Measurements from ENCODE around the gene GPR141.

GPR141 gene

DNA sequence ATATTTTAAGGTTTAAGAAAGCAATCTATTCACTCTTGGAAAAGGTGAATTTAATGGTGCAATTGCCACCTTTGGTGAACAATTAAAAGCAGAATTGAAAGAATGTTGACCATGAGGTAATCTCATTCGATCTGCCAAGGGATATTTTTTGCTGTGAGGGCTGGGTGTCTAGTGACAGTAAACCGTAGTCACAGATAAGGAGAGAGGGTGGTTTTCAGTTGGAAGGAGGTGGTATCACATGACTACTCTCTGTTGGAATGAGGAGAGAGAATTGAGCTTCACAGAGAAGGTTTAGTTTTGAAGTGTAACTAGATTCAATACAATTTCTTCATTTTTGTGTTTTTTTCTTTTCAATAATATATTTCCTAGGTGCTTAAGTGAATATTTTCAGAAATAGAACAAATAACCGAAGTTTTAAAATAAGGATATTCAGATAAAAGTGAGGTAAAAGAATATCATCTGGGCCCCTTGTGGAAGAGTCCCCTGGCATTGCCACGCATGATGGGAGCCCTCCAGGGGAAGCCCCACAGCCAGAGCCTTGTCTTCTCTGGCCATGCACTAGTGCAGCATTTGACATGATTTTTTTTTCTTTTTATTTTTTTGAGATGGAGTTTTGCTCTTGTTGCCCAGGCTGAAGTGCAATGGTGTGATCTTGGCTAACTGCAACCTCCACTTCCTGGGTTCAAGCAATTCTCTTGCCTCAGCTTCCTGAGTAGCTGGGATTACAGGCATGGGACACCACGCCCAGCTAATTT is 73.4 kb downstream of the GPR141 start:
- no peak for FAIRE-seq
- TF ChIP-seq POU2F2 (IDR thresholded peaks at IDR 0.05; ENCODE audit: low read depth, low read length), result no peak
- TF ChIP-seq SPI1 (IDR thresholded peaks at IDR 0.05; ENCODE audit: low read depth, low read length), result peak; percentile 38; the same call in 1 of the 2 replicates
- no peak for DNase-seq (ENCODE audit: insufficient read length, low spot score)

DNA sequence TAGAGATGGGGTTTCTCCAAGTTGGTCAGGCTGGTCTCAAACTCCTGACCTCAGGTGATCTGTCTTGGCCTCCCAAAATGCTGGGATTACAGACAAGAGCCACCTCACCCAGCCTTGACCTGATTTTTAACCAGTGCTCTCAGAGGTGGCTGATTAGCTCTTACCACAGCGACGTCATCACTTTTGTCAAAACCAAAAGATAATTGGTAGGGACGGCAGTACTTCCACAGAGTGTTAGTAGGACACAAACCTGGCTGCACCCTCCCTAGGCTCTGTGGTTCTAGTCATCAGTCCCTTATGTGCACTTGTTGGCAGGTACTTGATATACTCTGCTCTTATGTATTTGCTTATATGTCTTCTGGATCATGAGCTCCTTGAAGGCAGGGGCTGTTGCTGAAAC is 74.0 kb downstream of the GPR141 start:
- no peak for FAIRE-seq
- no peak for DNase-seq (ENCODE audit: insufficient read length, low spot score)
- TF ChIP-seq POLR2A (IDR thresholded peaks at IDR 0.05; ENCODE audit: low read depth, low read length) (no peak), POU2F2 (IDR thresholded peaks at IDR 0.05; ENCODE audit: low read depth, low read length) (no peak), POLR2AphosphoS5 (IDR thresholded peaks at IDR 0.05; ENCODE audit: low read depth, low read length) (no peak), SPI1 (IDR thresholded peaks at IDR 0.05; ENCODE audit: low read depth, low read length) (no peak), PAX5 (IDR thresholded peaks at IDR 0.05; ENCODE audit: insufficient read depth, low read length, severe bottlenecking) (no peak), TAF1 (IDR thresholded peaks at IDR 0.05; ENCODE audit: low read depth, low read length) (no peak)

DNA sequence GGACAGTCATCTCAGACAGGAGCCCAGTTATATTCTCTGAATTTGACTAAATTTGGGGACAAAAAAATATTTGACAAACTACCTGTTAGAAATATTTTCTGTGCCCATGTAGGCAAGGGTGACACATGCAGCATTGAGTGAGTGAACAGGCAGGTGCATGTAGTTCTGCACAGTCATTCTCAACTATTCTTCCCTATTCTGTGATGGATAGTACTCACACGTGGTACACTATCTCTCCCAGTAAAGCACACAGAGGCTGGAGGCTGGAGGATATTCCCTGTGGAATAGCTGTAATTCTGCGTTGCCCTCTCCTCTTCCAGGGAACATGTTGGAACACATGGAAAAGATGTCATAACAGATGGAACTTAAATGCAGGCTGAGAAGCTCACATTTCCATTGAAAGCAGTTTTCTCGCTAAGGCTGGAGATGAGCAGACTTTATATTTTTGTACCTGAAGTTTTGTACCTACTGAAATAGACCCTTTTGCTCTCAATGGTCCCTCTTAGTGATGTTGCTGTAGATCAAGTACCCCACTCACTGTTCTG is 75.0 kb downstream of the GPR141 start:
- no peak for DNase-seq (ENCODE audit: insufficient read length, low spot score)
- TF ChIP-seq POLR2A (IDR thresholded peaks at IDR 0.05; ENCODE audit: low read depth, low read length) (no peak), PAX5 (IDR thresholded peaks at IDR 0.05; ENCODE audit: insufficient read depth, low read length, severe bottlenecking) (no peak), POU2F2 (IDR thresholded peaks at IDR 0.05; ENCODE audit: low read depth, low read length) (no peak)
- peak; percentile 59 for FAIRE-seq

DNA sequence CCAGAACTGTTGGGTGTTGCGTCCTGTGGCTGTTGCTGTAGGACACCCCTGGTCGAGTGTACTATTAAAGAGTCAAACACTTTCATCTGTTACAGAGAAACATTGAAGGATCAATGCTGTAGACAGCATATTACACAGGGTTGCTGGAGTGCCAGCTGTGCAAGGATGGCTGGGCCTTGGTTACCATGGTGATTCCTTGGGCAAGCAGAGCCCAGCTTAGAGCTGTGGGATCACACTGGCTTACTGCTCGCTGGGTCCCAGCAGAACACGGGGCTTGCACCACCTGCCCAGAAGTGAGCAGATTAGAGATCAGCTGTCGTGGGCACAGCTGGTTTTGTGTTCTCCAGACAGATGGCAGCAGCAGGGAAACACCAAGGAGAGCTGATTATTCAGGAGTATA is 76.0 kb downstream of the GPR141 start:
- no peak for DNase-seq (ENCODE audit: insufficient read length, low spot score)
- peak; percentile 70 for FAIRE-seq
- TF ChIP-seq POLR2A (IDR thresholded peaks at IDR 0.05; ENCODE audit: low read depth, low read length), result no peak
- TF ChIP-seq PAX5 (IDR thresholded peaks at IDR 0.05; ENCODE audit: insufficient read depth, low read length, severe bottlenecking), result no peak
- no peak for TF ChIP-seq TAF1 (IDR thresholded peaks at IDR 0.05; ENCODE audit: low read depth, low read length)

DNA sequence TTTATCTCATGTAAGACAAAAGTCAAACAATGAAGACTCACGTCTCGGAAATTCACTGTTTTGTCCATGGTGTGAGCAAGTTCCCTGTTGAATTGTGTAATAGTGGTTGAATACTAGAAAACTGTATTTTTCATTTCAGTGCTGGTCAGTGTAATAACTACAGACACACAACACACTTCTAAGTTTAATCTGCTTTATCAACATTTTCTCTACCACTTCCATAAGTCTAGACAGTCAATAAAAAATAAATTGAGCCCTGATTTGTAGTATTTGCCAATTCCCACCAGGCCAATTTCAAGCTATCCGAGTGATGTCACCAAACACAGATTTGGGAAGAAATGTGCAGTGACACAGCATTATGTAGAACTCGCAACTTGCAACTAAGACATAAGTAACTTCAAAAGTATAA is 81.9 kb downstream of the GPR141 start:
- TF ChIP-seq POU2F2 (IDR thresholded peaks at IDR 0.05; ENCODE audit: low read depth, low read length) (no peak), SPI1 (IDR thresholded peaks at IDR 0.05; ENCODE audit: low read depth, low read length) (no peak), PAX5 (IDR thresholded peaks at IDR 0.05; ENCODE audit: insufficient read depth, low read length, severe bottlenecking) (no peak), POLR2AphosphoS5 (IDR thresholded peaks at IDR 0.05; ENCODE audit: low read depth, low read length) (no peak), POLR2A (IDR thresholded peaks at IDR 0.05; ENCODE audit: low read depth, low read length) (no peak)
- FAIRE-seq (peak; percentile 35), DNase-seq (ENCODE audit: insufficient read length, low spot score) (no peak)

DNA sequence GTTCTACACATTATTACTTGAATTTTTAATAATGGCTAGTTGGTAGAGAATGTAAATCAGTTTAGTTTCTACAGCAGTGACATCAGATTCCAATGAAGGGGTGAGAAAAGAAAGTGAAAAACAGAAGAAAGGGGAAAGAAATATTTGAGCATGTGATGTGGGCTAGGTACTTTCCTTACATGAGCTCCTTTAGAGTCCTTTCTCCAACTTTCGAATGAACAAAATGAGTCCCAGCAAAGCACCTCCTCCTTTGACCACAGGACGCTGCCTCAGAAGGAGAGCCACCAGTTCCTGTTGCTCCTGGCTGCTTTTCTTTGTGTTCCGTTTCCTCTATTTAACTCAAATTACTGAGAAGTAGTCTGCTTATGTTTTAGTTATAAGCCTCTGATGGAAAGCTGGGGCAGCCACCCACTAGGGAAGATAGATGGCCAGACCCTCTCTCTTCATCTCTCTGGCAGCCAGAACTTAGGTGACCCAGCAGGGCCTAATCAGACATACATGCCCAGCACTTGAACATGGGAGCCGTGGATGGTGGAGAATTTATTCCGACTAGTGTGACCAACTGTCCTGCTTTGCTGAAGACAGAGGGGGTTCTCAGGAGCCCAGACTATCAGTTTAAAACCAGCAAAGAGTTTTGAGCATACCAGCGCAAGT is 82.4 kb downstream of the GPR141 start:
- FAIRE-seq (peak; percentile 91), DNase-seq (ENCODE audit: insufficient read length, low spot score) (peak; percentile 22)
- peak; percentile 77 for TF ChIP-seq SPI1 (IDR thresholded peaks at IDR 0.05; ENCODE audit: low read depth, low read length)
- TF ChIP-seq POLR2A (IDR thresholded peaks at IDR 0.05; ENCODE audit: low read depth, low read length), result peak; percentile 57; the same call in 1 of the 2 replicates
- 0 out of 2 replicates have a peak, but pooled peaks have one; percentile 44 for TF ChIP-seq TAF1 (IDR thresholded peaks at IDR 0.05; ENCODE audit: low read depth, low read length)
- 0 out of 2 replicates have a peak, but pooled peaks have one; percentile 39 for TF ChIP-seq POLR2AphosphoS5 (IDR thresholded peaks at IDR 0.05; ENCODE audit: low read depth, low read length)
- no peak for TF ChIP-seq POU2F2 (IDR thresholded peaks at IDR 0.05; ENCODE audit: low read depth, low read length)
- no peak for TF ChIP-seq PAX5 (IDR thresholded peaks at IDR 0.05; ENCODE audit: insufficient read depth, low read length, severe bottlenecking)

DNA sequence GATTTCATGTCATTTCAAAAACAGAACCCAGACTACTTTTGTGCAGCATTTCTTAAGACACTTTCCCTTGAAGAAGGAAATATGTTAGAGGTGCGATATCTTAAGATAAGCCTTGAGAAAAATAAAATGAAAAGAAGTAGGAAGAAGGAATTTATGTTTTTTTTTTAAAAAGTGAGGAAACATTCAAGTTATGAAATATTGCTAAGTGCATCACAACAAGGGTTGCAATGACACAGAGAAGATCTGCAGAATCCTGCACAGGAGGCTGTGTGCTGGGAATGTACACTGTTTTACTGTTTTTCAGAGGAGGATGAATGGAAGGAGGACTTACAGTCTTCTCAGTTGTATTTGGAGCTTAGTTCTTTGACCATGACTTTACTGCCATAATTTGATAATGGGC is 85.0 kb downstream of the GPR141 start:
- DNase-seq (ENCODE audit: insufficient read length, low spot score) (no peak), FAIRE-seq (no peak)
- TF ChIP-seq POLR2AphosphoS5 (IDR thresholded peaks at IDR 0.05; ENCODE audit: low read depth, low read length) (no peak), POU2F2 (IDR thresholded peaks at IDR 0.05; ENCODE audit: low read depth, low read length) (no peak), SPI1 (IDR thresholded peaks at IDR 0.05; ENCODE audit: low read depth, low read length) (no peak), POLR2A (IDR thresholded peaks at IDR 0.05; ENCODE audit: low read depth, low read length) (no peak), PAX5 (IDR thresholded peaks at IDR 0.05; ENCODE audit: insufficient read depth, low read length, severe bottlenecking) (no peak)

DNA sequence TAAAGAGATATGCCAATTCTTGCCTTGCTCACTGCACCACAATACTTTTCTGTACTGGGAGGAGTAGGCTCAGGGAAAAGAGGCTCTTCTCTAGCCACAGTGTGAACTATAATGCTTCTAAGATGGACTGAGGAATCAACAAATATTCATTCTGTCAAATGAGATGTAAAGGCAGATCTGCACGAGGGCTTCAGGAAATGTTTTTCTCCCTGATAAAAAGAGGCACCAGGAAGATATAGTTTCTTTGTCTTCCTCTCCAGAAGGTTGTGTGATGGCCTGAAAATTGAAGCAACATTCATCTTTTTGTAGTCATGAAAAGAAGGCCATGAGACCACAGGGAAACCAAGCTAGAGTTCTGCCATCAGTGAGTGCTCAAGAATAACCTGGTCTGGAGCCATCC is 85.7 kb downstream of the GPR141 start:
- no peak for FAIRE-seq
- TF ChIP-seq POLR2A (IDR thresholded peaks at IDR 0.05; ENCODE audit: low read depth, low read length) (no peak), PAX5 (IDR thresholded peaks at IDR 0.05; ENCODE audit: insufficient read depth, low read length, severe bottlenecking) (no peak), TAF1 (IDR thresholded peaks at IDR 0.05; ENCODE audit: low read depth, low read length) (no peak), POLR2AphosphoS5 (IDR thresholded peaks at IDR 0.05; ENCODE audit: low read depth, low read length) (no peak), POU2F2 (IDR thresholded peaks at IDR 0.05; ENCODE audit: low read depth, low read length) (no peak), SPI1 (IDR thresholded peaks at IDR 0.05; ENCODE audit: low read depth, low read length) (no peak)
- no peak for DNase-seq (ENCODE audit: insufficient read length, low spot score)

DNA sequence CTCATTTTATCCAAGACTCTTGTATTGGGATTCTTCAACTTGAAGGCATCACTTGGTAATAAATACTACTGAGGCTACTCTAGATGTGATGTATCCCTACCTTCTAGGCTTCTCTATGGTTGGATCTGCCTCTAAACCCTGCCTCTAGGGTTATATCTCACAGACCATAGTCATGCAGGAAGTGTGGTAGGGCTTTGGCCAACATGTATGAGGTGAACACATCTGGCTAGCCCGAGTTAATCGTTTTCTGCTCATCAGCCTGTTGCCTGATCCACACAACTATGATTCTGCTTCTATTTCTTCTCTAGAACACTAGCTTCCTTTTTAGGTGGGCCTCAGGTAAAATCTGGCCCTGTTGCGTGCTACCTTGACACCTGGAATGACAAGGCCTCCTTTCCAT is 86.2 kb downstream of the GPR141 start:
- TF ChIP-seq SPI1 (IDR thresholded peaks at IDR 0.05; ENCODE audit: low read depth, low read length), result no peak
- TF ChIP-seq TAF1 (IDR thresholded peaks at IDR 0.05; ENCODE audit: low read depth, low read length), result no peak
- TF ChIP-seq POU2F2 (IDR thresholded peaks at IDR 0.05; ENCODE audit: low read depth, low read length), result no peak
- TF ChIP-seq POLR2AphosphoS5 (IDR thresholded peaks at IDR 0.05; ENCODE audit: low read depth, low read length), result no peak
- no peak for TF ChIP-seq POLR2A (IDR thresholded peaks at IDR 0.05; ENCODE audit: low read depth, low read length)
- no peak for TF ChIP-seq PAX5 (IDR thresholded peaks at IDR 0.05; ENCODE audit: insufficient read depth, low read length, severe bottlenecking)
- no peak for FAIRE-seq
- DNase-seq (ENCODE audit: insufficient read length, low spot score), result no peak

DNA sequence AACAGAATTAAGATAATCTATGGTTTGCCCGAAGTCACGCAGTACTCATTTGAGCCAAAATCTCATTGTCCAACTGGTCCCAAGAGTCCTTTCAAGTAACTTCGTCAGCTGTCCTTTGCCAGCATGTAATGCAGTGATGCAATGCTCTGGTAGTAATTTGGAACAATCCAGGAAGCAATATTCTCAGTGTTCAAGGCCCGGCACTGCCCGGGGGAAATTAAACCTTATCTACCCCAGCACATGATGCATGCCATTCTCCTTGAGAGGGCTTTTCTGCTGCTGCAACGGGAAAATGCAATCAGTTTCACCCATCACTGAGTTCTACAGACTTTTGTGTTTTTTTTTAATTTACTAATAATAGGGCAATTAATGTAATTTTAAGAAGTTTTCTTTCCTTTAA is 87.3 kb downstream of the GPR141 start:
- FAIRE-seq, result no peak
- TF ChIP-seq TAF1 (IDR thresholded peaks at IDR 0.05; ENCODE audit: low read depth, low read length), result no peak
- no peak for TF ChIP-seq POLR2AphosphoS5 (IDR thresholded peaks at IDR 0.05; ENCODE audit: low read depth, low read length)
- TF ChIP-seq POU2F2 (IDR thresholded peaks at IDR 0.05; ENCODE audit: low read depth, low read length), result no peak
- no peak for TF ChIP-seq PAX5 (IDR thresholded peaks at IDR 0.05; ENCODE audit: insufficient read depth, low read length, severe bottlenecking)
- TF ChIP-seq SPI1 (IDR thresholded peaks at IDR 0.05; ENCODE audit: low read depth, low read length), result no peak
- no peak for TF ChIP-seq POLR2A (IDR thresholded peaks at IDR 0.05; ENCODE audit: low read depth, low read length)
- no peak for DNase-seq (ENCODE audit: insufficient read length, low spot score)
